ENCODE results near the gene ENTR1.

- TF ChIP-seq L3MBTL2 (conservative IDR thresholded peaks at IDR 0.05) (no peak), TARDBP (IDR thresholded peaks at IDR 0.05) (no peak), ELF4 (IDR thresholded peaks at IDR 0.05) (no peak), SUZ12 (IDR thresholded peaks at IDR 0.05) (no peak), FOXA1 (IDR thresholded peaks at IDR 0.05) (no peak), FOXM1 (IDR thresholded peaks at IDR 0.05; ENCODE audit: borderline replicate concordance) (no peak), FOXK2 (IDR thresholded peaks at IDR 0.05) (no peak), SP1 (IDR thresholded peaks at IDR 0.05) (no peak), NFRKB (IDR thresholded peaks at IDR 0.05) (no peak), PKNOX1 (IDR thresholded peaks at IDR 0.05) (no peak), HDGF (IDR thresholded peaks at IDR 0.05; ENCODE audit: borderline replicate concordance) (no peak), BHLHE40 (IDR thresholded peaks at IDR 0.05; ENCODE audit: borderline replicate concordance) (no peak), ZNF384 (IDR thresholded peaks at IDR 0.05) (no peak), LEF1 (IDR thresholded peaks at IDR 0.05; ENCODE audit: borderline replicate concordance) (no peak)
Measured at GRCh38 chr9:136362450-136362784, 48.0 kb downstream of the ENTR1 start.

Measured in HEK293T (cell line).